Measurements from ENCODE around the gene CYP2D6.

DNA sequence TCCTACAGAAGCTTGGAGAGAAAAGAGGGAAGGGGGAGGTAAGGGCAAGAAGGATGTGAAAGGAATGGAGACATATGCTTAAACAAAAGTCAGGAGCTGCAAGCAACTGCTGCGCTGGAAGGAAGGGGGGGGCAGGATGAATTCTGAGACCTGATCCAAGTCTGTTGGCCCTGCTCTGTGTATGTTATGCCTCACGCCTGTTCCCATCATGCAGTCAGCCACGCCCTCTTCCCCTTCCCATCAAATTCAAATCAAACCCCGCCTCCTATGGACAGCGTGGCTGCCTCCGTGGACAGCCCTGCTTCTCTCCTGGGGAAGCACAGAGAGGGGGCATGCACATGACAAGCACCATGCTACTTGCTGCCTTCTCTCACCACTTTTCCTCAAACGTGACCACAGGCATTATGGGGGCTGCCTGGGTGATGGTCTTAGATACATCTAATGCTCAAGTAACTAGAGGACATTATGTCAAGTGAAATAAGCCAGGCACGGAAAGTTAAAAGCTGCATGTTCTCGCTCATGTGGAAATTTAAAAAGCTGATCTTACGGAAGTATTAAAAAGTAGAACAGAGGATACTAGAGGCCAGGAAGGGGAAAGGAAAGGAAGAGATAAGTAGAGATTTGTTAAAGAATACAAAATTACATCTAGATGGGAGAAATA is 45.8 kb upstream of the CYP2D6 start:
- TF ChIP-seq, protein P1, sequence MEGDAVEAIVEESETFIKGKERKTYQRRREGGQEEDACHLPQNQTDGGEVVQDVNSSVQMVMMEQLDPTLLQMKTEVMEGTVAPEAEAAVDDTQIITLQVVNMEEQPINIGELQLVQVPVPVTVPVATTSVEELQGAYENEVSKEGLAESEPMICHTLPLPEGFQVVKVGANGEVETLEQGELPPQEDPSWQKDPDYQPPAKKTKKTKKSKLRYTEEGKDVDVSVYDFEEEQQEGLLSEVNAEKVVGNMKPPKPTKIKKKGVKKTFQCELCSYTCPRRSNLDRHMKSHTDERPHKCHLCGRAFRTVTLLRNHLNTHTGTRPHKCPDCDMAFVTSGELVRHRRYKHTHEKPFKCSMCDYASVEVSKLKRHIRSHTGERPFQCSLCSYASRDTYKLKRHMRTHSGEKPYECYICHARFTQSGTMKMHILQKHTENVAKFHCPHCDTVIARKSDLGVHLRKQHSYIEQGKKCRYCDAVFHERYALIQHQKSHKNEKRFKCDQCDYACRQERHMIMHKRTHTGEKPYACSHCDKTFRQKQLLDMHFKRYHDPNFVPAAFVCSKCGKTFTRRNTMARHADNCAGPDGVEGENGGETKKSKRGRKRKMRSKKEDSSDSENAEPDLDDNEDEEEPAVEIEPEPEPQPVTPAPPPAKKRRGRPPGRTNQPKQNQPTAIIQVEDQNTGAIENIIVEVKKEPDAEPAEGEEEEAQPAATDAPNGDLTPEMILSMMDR (IDR thresholded peaks at IDR 0.05): no peak
- TF ChIP-seq ZFX (IDR thresholded peaks at IDR 0.05; ENCODE audit: borderline replicate concordance): no peak

Data from 22Rv1 (cell line).